GM21360 (cell line): Measurements from ENCODE around the gene MYNN.
A peak's percentile ranks its signal among the peaks of the same experiment; 100 is the strongest.
"Not testable (repeated sequence)": the region's sequence is repeated elsewhere in the genome, so short reads cannot be mapped to it uniquely, and the experiment has no call there.

Source experiments
- ATAC-seq: cut with Tn5 transposase; IDR thresholded peaks from one replicate; pipeline ENCODE4 v1.9.1; 2021; ENCODE audit warnings: mild to moderate bottlenecking, moderate library complexity; ENCODE audit not compliant: unreplicated experiment

The MYNN gene

DNA sequence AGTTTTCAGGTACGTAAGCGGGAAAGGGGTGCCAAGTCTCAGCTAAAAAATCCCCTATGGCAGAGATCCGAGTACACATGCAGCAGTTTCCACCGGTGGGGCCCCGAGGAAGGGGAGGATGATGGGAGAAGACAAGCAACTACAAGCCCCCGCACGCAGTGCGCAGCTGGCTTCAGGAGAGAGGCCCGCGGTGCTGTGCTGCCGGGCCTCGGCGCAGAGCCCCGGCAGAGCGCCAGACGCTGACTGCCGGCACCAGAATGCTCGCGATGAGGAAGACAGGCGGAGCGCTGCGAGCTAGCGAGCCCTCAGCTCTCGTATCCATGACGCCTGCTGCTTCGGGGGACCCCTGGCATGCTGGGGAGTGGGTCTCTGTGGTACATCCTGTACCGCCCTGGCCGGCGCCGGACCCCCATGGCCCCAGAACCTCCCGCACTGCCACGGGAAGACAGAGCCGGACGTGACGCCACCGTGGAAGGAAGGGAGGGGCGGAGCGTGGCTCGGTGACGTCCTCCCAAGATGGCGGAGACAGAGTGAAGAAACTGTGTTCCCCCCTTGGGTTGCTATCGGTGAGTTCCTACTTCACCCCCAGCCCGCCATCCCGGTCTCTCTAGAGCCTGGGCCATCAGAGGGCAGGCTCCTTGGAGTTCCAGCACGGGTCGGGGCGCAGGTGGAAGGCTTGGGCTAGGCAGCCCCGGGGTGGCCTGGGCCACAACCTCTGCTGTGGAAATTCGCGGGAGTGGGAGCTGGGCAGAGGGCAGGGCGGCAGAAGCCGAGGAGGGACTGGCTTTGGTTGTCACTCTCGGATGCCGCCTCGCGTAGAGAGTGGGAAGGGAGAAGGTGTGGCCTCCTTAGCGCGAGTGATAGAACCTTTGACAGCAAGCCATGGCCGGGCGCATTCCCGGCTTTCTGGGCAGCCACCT is at the start of gene MYNN:
MYNN (plus strand) TSS at position 500 of the 920 bp plus-strand sequence. CDS start 900 bp downstream, outside the sequence.
- peak; percentile 74 for ATAC-seq

- not testable (repeated sequence) for ATAC-seq
Observed at GRCh38 chr3:169731857-169732256, 41.3 kb upstream of the MYNN start.

DNA sequence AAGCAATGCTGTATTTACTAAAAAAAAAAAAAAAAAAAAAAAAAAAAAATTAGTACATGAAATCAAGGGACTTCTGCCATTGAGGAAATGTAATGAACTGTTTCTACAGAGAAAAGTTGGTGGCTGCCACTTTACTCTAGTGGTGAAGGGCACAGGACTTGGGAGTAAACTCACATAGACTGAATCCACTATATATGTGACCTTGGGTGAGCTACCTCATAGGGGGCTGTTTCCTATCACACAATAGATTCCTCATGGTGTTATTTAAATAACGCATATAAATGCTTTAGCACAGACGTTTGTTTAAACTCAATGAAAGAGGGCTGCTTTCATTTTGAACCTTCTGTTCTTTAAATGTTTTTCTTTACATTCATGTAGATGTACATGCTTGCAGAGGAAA is 34.1 kb upstream of the MYNN start:
- no peak for ATAC-seq

- ATAC-seq: no peak
Observed at GRCh38 chr3:169744366-169745054, 28.7 kb upstream of the MYNN start.

DNA sequence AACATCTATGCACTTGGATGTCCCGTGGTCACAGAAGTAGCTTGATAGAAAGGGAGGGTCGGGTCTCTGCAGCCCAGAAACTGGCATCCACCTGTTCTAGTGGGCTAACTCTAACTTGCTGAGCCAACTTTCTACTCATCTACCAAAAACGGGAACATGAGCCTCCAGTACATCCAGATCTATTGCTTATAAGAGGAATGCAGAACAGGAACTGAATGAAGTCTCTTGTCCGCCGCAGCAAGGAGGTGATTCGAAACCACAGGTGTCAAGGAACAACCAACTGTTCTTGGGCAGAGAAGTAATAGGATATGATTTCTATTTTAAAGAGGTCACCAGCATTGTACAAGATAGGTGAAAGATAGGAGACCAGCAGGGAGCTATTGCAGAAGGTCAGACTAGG is 26.3 kb upstream of the MYNN start:
- no peak for ATAC-seq

DNA sequence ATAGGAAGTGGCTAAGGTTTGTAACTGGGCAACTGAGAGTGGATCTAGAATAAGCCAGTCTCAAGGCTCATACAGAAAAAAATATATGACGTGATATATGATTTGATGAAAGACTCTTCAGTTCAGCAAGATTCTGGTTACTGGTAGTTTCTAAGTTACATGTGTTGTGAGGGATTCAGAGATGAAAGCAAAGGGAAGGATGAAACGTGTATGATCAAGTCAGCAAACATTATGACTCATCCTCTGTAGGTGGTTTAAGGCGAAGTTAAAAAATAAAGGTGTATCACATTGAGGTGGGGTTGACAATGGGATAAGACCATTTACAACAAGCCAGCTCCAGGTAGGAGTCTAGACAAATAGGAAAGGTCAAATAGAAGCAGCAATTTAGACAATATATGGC is 24.5 kb upstream of the MYNN start:
- ATAC-seq: no peak

DNA sequence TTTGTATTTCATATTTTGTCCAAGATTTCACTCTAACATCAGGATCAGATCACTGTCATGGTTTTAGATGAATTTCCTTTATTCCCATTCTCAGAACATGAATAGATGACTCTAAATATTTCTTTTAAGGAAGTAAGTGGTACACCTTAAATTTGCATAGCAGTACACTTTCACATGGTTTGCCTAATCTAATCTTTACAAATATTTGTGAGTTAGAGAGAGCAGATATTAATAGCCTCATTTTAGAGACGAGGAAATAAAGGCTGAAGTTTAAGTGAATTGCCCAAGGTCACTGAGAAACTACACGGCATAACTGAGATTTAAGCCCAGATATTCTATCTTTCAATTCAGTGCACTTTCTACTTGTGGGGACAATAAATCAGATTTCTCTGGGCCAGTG is 22.5 kb upstream of the MYNN start:
- ATAC-seq: no peak

GRCh38 chr3:169751875-169752274 is 21.3 kb upstream of the MYNN start:
- ATAC-seq: no peak

DNA sequence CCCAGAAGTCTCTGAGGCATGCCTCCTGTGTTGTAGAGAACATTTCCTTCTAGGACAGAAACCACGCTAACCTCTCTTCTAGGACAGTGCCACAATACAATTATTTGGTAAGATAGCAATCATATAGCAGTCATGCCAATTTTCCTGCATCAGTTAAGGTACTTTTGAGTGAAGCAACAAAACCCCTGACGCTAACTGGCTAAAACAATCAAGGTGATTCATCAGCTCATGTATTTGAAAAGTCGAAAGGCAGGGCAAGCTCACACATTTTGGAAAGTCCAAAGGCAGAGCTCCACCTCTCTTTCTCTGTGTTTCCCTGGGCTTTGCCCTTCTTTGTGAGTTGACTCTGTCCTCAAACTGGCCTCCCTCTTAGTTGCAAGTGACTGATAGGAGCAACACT is 18.5 kb upstream of the MYNN start:
- ATAC-seq: no peak

DNA sequence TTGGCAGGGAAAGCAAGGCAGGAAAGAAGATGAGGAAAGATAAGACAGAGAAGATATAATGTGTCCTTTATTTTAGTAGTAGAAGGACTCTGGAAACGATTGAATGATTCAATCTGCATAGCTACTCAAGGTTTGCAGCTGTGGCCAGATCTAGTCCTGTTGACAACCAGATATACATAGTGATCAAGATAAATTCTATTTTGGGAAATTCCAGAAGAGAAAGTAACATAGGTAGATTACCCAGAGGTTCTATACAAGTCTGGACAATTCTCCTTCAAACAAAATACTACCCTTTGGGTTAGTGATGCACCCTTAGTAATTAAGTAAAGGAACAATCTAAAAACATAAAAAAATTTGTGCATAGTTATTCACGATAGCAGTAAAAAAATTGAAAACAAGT is 17.7 kb upstream of the MYNN start:
- no peak for ATAC-seq

GRCh38 chr3:169758359-169758994 is 14.7 kb upstream of the MYNN start:
- ATAC-seq: no peak

DNA sequence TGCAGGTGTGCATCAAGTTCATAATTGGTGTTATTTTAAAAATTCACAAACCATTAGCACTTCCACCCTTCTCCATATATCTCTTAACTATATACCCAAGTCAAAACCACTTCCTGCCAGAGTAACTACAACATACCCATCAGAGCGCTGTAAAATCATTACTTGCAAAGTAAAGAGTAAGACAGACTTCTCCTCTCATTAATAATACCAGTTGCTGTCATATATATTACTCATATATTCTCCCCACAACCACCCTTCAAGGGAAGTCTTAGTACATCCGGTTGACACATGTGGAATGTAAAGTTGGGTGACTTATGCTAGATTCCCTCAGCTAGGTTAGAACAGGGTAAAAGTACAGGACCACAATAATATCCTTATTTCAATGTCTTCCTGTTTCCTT is 13.9 kb upstream of the MYNN start:
- peak; percentile 37 for ATAC-seq

DNA sequence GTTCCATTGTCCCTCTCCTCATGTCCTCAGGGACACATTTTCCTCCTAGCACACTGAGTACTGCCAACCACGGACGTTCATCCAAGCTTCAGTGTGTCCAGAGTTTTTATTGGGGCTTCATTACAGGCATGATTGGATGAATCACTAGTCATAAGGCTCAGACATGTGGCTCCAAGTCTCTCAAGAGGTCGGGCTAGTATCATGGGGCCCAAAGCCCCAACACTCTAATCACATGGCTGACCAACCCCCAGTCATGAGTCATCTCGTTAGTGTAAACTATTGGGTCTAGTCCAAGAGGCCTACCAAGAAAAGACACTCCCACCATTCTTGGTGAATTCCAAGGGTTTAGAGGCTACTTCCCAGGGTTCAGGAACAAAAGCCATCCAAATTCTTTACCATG is 12.7 kb upstream of the MYNN start:
- ATAC-seq: no peak

- ATAC-seq: peak; percentile 38
Observed at GRCh38 chr3:169764312-169764881, 8.8 kb upstream of the MYNN start.

DNA sequence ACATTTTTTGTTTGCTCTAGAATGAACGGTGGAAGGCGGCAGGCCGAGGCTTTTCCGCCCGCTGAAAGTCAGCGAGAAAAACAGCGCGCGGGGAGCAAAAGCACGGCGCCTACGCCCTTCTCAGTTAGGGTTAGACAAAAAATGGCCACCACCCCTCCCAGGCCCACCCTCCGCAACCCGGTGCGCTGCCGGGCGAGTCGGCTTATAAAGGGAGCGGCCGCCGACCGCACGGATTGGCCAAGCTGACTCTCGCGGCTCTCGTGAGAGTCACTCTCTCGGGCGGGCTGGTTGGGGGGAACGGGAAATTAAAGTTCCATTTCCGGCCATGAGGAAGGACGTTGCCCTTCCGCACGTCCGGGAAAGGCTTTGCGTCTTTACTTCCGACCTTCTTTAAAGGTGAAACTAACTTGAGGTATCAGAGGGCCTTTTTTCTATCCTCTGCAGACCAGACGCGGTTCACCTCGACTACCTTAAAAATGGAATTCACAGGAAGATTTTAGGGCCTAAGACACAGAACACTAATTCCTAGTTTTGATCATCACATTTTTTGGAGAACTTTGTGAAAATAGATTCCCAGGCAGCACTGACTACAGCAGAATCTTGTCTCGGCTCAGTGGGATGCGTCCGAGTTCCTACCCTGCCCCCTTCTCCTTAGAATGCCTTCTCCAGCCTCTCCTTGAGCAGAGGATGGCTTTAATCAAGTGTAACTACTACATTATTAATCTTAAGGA is 8.1 kb upstream of the MYNN start, which contains the start of gene TERC:
TERC (minus strand) TSS at position 179 of the 731 bp plus-strand sequence.
- peak; percentile 75 for ATAC-seq

- peak; percentile 24 for ATAC-seq
Observed at GRCh38 chr3:169769287-169770181, 3.7 kb upstream of the MYNN start, which contains the start of gene ACTRT3. Gene ACTRT3 (minus strand): TSS chr3:169769561. CDS start chr3:169769520, 41 bp downstream.

GRCh38 chr3:169771497-169772304 is 1.5 kb upstream of the MYNN start:
- no peak for ATAC-seq

DNA sequence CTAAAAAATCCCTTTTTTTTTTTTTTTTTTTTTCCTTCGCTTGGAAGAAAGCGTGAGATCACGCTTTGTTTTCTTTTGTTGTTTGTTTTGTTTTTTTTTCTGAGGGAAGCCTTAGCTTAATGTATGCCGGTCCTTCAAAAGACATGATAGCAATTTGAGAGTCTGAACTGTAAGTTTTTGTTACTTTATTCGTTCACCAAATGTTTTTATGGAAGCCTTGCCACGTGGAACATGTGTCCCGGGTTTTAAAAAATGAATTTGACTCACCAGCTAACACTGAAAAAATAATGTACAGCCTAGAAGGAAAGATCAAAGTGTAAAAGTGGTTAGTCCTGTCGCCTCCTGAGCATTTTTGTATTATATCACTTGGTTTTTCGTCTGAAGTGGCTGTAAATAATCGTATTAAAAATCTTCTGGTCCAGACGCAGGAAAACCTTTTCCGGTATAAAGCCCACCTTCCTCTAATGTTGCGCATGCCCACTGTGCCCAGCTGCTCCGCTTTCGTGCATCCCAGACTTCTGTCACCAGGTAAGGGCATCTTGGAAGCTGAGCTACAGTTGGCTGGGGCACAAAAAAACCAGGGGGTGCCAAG is 795 bp upstream of the MYNN start:
- peak; percentile 13 for ATAC-seq
